Measurements from ENCODE around the gene PTP4A1.
"Not testable (repeated sequence)": the region's sequence is repeated elsewhere in the genome, so short reads cannot be mapped to it uniquely, and the experiment has no call there.

Gene PTP4A1

DNA sequence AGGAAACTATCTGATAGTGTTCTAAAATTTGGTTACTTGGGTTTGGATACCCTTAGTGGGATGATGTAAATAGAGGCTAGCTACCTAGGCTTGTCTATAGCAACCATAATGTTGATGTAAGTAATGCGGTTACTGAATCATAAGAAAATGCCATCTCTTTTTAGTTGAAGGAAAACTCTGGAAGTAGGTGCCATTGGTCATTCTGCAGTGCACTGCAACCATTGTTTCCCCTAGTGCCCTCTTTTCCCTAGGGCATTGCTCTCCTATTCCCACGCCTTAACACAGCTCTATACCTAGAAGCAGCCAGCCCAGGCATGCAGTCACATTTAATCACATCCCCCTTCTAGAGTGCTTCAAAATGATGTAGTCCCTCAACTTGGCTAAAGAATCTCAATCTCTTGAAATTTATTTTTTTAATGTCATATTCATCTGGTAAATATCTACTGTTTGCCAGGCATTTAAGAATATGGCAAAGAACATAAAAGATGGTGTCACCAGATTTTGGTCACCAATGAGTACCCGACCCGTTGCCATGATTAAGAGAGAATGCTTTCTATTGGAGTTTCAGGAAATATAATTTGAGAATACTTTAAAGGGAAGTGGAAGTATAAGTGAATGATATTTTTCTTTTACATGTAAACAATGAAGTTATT is 10.4 kb downstream of the PTP4A1 start:
- no peak for DNase-seq

DNA sequence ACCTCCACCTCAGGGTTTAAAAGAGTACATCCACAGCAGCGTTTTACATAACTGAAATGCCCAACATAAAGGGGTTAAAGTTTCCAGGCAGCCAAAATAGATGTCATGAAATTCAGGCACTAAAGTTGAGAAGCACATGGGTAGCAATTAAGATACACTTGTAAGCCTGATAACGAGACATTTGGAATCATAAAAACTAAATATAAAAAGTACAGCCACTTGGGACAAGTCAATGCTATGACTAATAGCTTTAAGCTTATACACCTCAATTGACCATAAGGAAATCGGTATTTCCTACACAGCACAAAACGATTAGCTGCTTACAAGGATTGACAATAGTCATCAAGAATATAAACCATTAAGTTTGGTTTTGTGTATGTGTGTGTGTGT is 11.8 kb downstream of the PTP4A1 start:
- DNase-seq, result no peak

GRCh38 chr6:63584566-63584965 is 12.3 kb downstream of the PTP4A1 start:
- no peak for DNase-seq

- DNase-seq, result not testable (repeated sequence)
Observed at GRCh38 chr6:63585652-63586051, 13.4 kb downstream of the PTP4A1 start.

- DNase-seq, result no peak
Observed at GRCh38 chr6:63589952-63590411, 17.7 kb downstream of the PTP4A1 start.

DNA sequence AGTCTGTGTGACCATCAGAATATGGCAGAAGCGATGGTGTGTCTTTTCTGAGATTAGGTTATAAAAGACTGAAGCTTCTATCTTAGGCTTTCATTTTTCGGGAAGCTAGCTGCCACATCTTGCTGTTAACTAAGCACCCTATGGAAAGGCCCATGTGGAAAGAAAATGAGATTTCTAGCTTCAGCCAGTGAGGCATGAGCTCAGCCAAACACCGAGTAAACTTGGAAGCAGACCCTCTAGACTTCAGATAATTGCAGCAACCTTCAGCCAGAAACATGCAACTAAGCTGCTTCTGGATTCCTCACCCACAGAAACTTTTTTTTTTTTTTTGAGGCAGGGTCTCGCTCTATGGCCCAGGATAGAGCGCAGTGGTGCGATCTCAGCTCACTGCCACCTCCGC is 20.6 kb downstream of the PTP4A1 start:
- DNase-seq, result no peak

- no peak for DNase-seq
Observed at GRCh38 chr6:63597141-63598048, 25.1 kb downstream of the PTP4A1 start.

- DNase-seq, result peak in 50 of 51 donors; percentile 5 to 87 (median 42)
Observed at GRCh38 chr6:63598049-63599036, 26.1 kb downstream of the PTP4A1 start.

GRCh38 chr6:63599243-63599642 is 27.0 kb downstream of the PTP4A1 start:
- no peak for DNase-seq

GRCh38 chr6:63600136-63600535 is 27.9 kb downstream of the PTP4A1 start:
- no peak for DNase-seq

DNA sequence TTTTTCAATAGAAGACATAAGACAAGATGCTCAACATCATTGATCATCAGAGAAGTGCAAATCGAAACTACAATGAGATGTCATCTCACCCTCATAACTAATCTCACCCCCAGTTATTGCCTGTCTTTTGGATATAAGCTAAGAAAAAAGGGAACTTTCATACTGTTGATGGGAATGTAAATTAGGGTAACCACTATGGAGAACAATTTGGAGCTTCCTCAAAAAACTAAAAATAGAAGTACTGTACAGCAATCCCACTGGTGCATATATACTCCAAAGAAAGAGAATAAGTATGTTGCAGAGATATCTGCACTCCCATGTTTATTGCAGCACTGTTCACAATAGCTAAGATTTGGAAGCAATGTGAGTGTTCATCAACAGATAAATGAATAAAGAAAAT is 37.0 kb downstream of the PTP4A1 start:
- DNase-seq, result no peak

GRCh38 chr6:63610944-63611343 is 38.7 kb downstream of the PTP4A1 start:
- no peak for DNase-seq

DNA sequence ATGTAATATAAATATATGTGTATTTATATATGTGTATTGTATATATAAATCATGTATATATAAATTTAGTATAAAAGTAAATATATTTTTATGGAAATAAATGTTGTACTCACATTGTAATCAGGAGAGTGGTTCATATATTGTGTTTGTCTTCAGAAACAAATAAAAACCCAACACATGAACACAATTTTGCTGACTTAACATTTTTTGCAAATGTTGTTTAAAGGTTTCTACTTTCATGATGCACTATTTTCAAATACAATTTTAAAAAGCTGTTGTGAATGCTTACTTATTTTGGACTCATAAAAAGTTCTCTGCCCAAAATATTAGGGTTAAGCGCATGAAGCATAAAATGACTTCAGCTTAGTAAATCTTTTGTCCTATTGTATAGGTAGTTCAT is 39.3 kb downstream of the PTP4A1 start:
- no peak for DNase-seq

DNA sequence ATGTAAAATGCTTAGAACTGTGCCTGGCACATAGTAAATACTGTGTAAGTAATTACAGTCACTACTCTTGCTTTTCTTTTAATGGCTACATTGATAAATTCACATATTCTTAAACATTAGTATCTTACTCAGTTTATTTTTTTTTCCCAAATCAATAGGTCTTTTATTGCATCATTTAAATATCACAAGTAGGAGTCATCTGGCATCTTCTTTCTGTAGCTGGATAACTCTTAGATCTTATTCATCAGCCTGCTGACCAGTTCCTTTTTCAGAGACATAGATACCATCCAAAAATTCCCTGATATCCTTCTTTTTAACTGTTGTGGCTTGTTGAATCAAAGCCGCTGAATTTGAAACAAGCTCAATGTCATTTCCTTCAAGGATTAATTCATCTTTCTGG is 43.3 kb downstream of the PTP4A1 start:
- DNase-seq, result no peak

Data from hypothalamus (tissue), 51 donors.